ENCODE measurements around the gene LOXL1.

The LOXL1 gene

GRCh38 chr15:73991726-73992593 is 65.7 kb downstream of the LOXL1 start, which contains the start of gene STOML1:
Gene STOML1, minus strand, starts transcription at chr15:73992295. Its CDS starts 72 bp downstream, at chr15:73992223.
- DNase-seq (ENCODE audit: low read depth in 1 of 2, low spot score in 1 of 2), result peak; percentile 91 to 99

GRCh38 chr15:73992594-73992898 is 66.3 kb downstream of the LOXL1 start:
- no peak for DNase-seq (ENCODE audit: low read depth in 1 of 2, low spot score in 1 of 2)

- DNase-seq (ENCODE audit: low read depth in 1 of 2, low spot score in 1 of 2), result no peak
These were observed 67.1 kb downstream of the LOXL1 start for GRCh38 chr15:73993211-73993994.

GRCh38 chr15:73994413-73994883 is 68.2 kb downstream of the LOXL1 start, which contains the start of gene PML:
Gene PML, plus strand, starts transcription at chr15:73994716. Its CDS starts 97 bp downstream, at chr15:73994813.
- peak; percentile 79 to 83 for DNase-seq (ENCODE audit: low read depth in 1 of 2, low spot score in 1 of 2)

GRCh38 chr15:73994912-73995622 is 68.8 kb downstream of the LOXL1 start:
- DNase-seq (ENCODE audit: low read depth in 1 of 2, low spot score in 1 of 2), result no peak

GRCh38 chr15:73996267-73996666 is 70.0 kb downstream of the LOXL1 start:
- DNase-seq (ENCODE audit: low read depth in 1 of 2, low spot score in 1 of 2), result no peak

- DNase-seq (ENCODE audit: low read depth in 1 of 2, low spot score in 1 of 2), result no peak
These were observed 70.7 kb downstream of the LOXL1 start for GRCh38 chr15:73996939-73997338.

GRCh38 chr15:73997986-73998385 is 71.7 kb downstream of the LOXL1 start:
- no peak for DNase-seq (ENCODE audit: low read depth in 1 of 2, low spot score in 1 of 2)

Data from stimulated activated CD4-positive, alpha-beta T cell treated with anti-CD3 and anti-CD28 coated beads, Interleukin-15, amount 100 ng/mL, for 1 hour (primary cell).